HEK293T (cell line): ENCODE measurements around the gene AIDA.
"Not testable (repeated sequence)": the region's sequence is repeated elsewhere in the genome, so short reads cannot be mapped to it uniquely, and the experiment has no call there.

Experiments used
- CTCF ChIA-PET: fragments of 350-600 bp; formaldehyde crosslinking; extraction: SDS; loops from one replicate; lab custom pipeline; 2021; ENCODE audit warnings: antibody characterized with exemption, inconsistent platforms; lab: Yijun Ruan, JAX
- POLR2A ChIA-PET: fragments of 350-600 bp; formaldehyde crosslinking; extraction: SDS; loops from one replicate; lab custom pipeline; 2020; ENCODE audit warnings: antibody characterized with exemption, inconsistent platforms; lab: Yijun Ruan, JAX
- DNase-seq: peaks from one replicate; pipeline ENCODE4 v3.0.0; 2012; ENCODE audit warnings: mixed read lengths; ENCODE audit errors: extremely low spot score
- ARNT ChIP-seq: fragments of 450-650 bp; IDR thresholded peaks from 2 replicates; pipeline ENCODE4 v1.6.1; 2017; ENCODE audit warnings: mild to moderate bottlenecking
- BHLHE40 ChIP-seq: fragments of 450-650 bp; IDR thresholded peaks from 2 replicates; pipeline ENCODE4 v1.6.1; 2016; ENCODE audit warnings: mild to moderate bottlenecking, moderate library complexity, borderline replicate concordance
- CTBP1 ChIP-seq: fragments of 450-650 bp; IDR thresholded peaks from 2 replicates; pipeline ENCODE4 v1.6.1; 2016; ENCODE audit warnings: borderline replicate concordance
- ELF4 ChIP-seq: fragments of 450-650 bp; IDR thresholded peaks from 2 replicates; pipeline ENCODE4 v1.6.1; 2017; ENCODE audit warnings: antibody characterized with exemption
- FOXA1 ChIP-seq: fragments of 450-650 bp; IDR thresholded peaks from 2 replicates; pipeline ENCODE4 v1.6.1; 2016; ENCODE audit warnings: mild to moderate bottlenecking
- FOXK2 ChIP-seq: fragments of 450-650 bp; IDR thresholded peaks from 2 replicates; pipeline ENCODE4 v1.6.1; 2016; ENCODE audit warnings: mild to moderate bottlenecking
- FOXM1 ChIP-seq: fragments of 450-650 bp; IDR thresholded peaks from 2 replicates; pipeline ENCODE4 v1.6.1; 2017; ENCODE audit warnings: mild to moderate bottlenecking, borderline replicate concordance
- HDGF ChIP-seq: fragments of 450-650 bp; IDR thresholded peaks from 2 replicates; pipeline ENCODE4 v1.6.1; 2017; ENCODE audit warnings: antibody characterized with exemption, borderline replicate concordance
- L3MBTL2 ChIP-seq: fragments of 450-650 bp; conservative IDR thresholded peaks from 2 replicates; pipeline ENCODE4 v1.6.1; 2016; ENCODE audit warnings: mild to moderate bottlenecking
- LEF1 ChIP-seq: fragments of 450-650 bp; IDR thresholded peaks from 2 replicates; pipeline ENCODE4 v1.6.1; 2017; ENCODE audit warnings: mild to moderate bottlenecking, borderline replicate concordance
- NFRKB ChIP-seq: fragments of 450-650 bp; IDR thresholded peaks from 2 replicates; pipeline ENCODE4 v1.6.1; 2016; ENCODE audit warnings: mild to moderate bottlenecking, moderate library complexity
- SP1 ChIP-seq: fragments of 450-650 bp; IDR thresholded peaks from 2 replicates; pipeline ENCODE4 v1.6.1; 2017
- SUZ12 ChIP-seq: fragments of 450-650 bp; IDR thresholded peaks from 2 replicates; pipeline ENCODE4 v1.6.1; 2016; ENCODE audit warnings: mild to moderate bottlenecking
- TARDBP ChIP-seq: fragments of 450-650 bp; IDR thresholded peaks from 2 replicates; pipeline ENCODE4 v1.6.1; 2016
- ZNF384 ChIP-seq: fragments of 450-650 bp; IDR thresholded peaks from 2 replicates; pipeline ENCODE4 v1.6.1; 2016
- TF ChIP-seq, protein P1 (sequence below): fragments of 450-650 bp; IDR thresholded peaks from 2 replicates; pipeline ENCODE4 v1.6.1; 2016

The AIDA gene

DNA sequence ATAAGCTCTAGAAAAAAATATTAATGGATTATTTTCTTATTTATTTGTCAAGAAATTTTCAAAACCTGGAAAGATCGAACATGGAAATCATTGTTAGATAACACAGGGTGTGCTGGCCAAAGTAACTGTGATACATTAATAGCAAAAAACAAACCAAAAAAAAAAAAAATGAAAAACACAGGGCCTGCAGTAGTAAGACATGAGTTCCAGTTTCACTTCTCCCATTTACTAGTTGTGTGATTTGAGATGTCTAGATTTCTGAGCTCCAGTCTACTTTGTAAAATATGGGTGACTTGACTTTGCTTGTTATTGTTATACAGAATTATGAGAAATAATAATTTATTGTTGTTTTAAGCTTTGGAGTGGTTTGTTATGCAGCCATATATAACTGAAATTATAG is 38.4 kb upstream of the AIDA start:
- POLR2A ChIA-PET, result no interaction called here
- CTCF ChIA-PET, result interaction anchor here (1.2 kb wide), 1 partner anchor 383 kb away, joined by 3 read pairs; no protein-coding TSS in a partner anchor
- no peak for DNase-seq
- TF ChIP-seq HDGF (no peak), FOXA1 (no peak), LEF1 (no peak), BHLHE40 (no peak), TARDBP (no peak), ELF4 (no peak), L3MBTL2 (no peak), ZNF384 (no peak), FOXK2 (no peak), FOXM1 (no peak), SUZ12 (no peak), CTBP1 (no peak), SP1 (no peak), ARNT (no peak)
- TF ChIP-seq, protein P1, sequence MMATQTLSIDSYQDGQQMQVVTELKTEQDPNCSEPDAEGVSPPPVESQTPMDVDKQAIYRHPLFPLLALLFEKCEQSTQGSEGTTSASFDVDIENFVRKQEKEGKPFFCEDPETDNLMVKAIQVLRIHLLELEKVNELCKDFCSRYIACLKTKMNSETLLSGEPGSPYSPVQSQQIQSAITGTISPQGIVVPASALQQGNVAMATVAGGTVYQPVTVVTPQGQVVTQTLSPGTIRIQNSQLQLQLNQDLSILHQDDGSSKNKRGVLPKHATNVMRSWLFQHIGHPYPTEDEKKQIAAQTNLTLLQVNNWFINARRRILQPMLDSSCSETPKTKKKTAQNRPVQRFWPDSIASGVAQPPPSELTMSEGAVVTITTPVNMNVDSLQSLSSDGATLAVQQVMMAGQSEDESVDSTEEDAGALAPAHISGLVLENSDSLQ, result no peak

DNA sequence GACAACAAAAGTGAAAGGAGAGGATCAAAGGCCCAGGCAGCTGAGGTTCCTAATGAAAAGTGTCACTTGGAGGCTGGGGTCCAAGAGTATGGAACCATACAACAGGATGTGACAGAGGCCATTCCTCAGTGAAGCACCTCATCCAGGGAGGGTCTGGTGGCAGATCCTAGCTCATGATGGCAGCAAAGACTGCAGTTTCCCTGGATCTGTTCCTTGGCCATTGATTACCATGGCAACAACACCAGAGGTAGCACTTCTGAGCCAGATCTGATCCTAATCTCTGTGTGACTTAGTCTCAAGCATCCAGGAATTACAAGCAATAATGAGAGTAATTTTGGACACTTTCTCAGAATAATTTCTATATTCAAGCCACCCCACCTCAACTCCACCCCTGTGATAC is 37.6 kb upstream of the AIDA start:
- no peak for DNase-seq
- no peak for TF ChIP-seq L3MBTL2
- TF ChIP-seq TARDBP, result no peak
- TF ChIP-seq ELF4, result no peak
- TF ChIP-seq FOXM1, result no peak
- no peak for TF ChIP-seq LEF1
- TF ChIP-seq FOXK2, result no peak
- TF ChIP-seq SP1, result no peak
- TF ChIP-seq, protein P1, result no peak
- no peak for TF ChIP-seq CTBP1
- TF ChIP-seq HDGF, result no peak
- TF ChIP-seq ARNT, result no peak
- TF ChIP-seq BHLHE40, result no peak
- ChIA-PET POLR2A (no interaction called here), CTCF (interaction anchor here (0.7 to 1.2 kb wide), 2 partner anchors 341 to 384 kb away, joined by 3 read pairs; no protein-coding TSS in a partner anchor)

DNA sequence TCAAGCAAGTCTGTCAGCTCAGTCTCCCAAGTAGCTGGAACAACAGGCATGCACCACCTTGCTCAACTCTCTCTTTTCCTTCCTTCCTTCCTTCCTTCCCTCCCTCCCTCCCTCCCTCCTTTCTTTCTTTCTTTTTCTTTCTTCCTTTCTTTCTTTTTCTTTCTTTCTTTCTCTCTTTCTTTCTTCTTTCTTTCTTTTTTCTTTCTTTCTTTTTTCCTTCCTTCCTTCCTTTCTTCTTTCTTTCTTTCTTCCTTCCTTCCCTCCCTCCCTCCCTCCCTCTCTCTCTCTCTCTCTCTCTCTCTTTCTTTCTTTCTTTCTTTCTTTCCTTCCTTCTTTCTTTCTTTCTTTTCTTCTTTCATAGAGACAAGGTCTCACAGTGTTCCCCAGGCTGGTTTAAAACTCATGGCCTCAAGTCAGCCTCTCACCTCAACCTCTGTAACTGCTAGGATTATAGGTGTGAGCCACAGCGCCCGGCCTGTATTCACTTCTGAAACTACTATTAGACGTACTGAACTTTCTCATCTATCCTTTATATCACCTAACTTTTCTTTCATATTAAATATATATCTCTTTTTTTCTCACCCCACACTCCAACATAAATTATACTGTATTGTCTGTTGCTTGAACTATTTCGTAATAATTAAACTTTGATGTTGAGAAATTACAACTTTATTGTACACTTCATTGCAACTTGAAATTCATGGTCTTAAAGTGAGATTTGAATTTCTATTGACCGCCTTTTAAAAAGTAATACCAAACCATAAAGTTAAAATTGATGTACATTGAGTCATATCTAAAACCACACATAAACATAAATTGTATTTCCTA is 29.6 kb upstream of the AIDA start:
- POLR2A ChIA-PET, CTCF ChIA-PET, DNase-seq: not testable (repeated sequence)

DNA sequence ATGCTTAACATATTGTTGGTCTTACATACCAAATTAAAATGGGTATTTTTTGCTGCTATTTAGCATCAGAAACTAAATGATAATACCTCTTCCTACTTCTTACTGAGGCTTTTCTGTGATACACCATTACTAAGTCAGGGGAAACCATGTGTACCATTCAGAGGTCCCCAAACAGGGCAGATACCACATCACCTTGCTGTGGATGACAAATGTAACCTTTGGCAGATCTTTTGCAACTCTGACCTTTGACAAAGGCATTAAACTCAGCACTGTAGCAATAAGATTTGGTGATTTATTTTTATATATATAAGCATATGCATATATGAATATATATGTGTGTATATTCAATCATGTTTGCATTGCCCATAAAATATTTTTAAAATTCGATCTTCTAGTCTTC is 27.6 kb upstream of the AIDA start:
- ChIA-PET POLR2A (no interaction called here), CTCF (no interaction called here)
- TF ChIP-seq FOXM1 (no peak), NFRKB (no peak), ARNT (no peak), HDGF (no peak), SUZ12 (no peak), LEF1 (no peak), TARDBP (no peak), FOXA1 (no peak), ELF4 (no peak), CTBP1 (no peak), ZNF384 (no peak), L3MBTL2 (no peak), SP1 (no peak), BHLHE40 (no peak), FOXK2 (no peak)
- TF ChIP-seq, protein P1, result no peak
- DNase-seq, result no peak

DNA sequence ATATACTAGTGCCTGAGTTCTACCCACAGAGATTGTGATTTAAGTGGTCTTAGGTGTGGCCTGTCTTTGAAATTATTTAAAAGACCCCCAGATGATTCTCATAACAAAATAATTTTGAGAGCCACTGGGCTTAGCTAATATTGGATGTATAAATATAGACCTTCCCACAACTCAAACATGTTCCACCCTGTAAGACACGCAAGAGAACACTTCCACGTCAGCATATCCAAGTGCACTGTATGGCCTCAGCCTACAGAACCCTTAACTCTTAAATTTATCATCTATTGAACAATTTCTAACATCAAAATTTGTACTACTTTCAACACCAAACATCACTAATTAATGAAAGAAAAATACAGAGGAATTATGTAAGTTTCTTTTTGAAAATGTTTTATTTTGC is 27.2 kb upstream of the AIDA start:
- no peak for DNase-seq
- TF ChIP-seq, protein P1, result no peak
- TF ChIP-seq L3MBTL2 (no peak), ZNF384 (no peak), ELF4 (no peak), TARDBP (no peak), FOXM1 (no peak), SUZ12 (no peak)
- POLR2A ChIA-PET, result no interaction called here
- CTCF ChIA-PET, result interaction anchor here (0.9 to 1.4 kb wide), 3 partner anchors 350 to 385 kb away, joined by 3 to 15 read pairs (median 6); no protein-coding TSS in a partner anchor

DNA sequence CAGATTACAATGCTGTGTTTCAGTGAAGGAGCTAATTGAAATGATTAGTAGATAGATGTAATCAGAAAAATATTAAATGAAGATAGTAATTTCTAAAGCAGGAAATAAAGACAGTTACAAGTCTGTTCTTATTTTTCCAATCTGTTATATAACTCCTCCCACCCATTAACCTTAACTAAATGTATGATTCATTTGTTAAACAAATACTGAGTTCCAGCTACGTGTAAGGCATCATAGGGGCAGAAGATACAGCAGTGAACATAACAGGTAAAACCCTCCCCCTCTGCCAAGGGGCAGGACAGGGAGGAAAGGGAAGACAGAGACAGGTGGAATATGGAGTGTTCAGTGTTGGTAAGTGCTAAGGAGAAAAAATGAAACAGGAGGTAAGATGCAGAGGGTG is 24.7 kb upstream of the AIDA start, which contains the start of gene FAM177B:
Gene FAM177B (plus strand): TSS at position 231 of the 400 bp plus-strand sequence. CDS start 9,344 bp downstream, outside the sequence.
- ChIA-PET POLR2A (interaction anchor here (1.6 kb wide), 1 partner anchor 24 kb away, joined by 4 read pairs; no protein-coding TSS in a partner anchor), CTCF (interaction anchor here (0.6 to 1.9 kb wide), 2 partner anchors 269 to 353 kb away, joined by 3 to 5 read pairs; no protein-coding TSS in a partner anchor)
- TF ChIP-seq LEF1, result no peak
- no peak for TF ChIP-seq NFRKB
- TF ChIP-seq ZNF384, result no peak
- TF ChIP-seq, protein P1, result no peak
- no peak for DNase-seq
